ENCODE results near the gene OLIG2.

- TF ChIP-seq CTCF (IDR thresholded peaks at IDR 0.05) (no peak), POLR2AphosphoS5 (IDR thresholded peaks at IDR 0.05) (no peak)
Measured at GRCh38 chr21:33029385-33029921, 3.7 kb downstream of the OLIG2 start.
